PFSK-1 (cell line): ENCODE data around the gene COL25A1.

Experiments
- FOXP2 ChIP-seq: optimal IDR thresholded peaks from 2 replicates; pipeline ENCODE3; 2011; ENCODE audit warnings: borderline replicate concordance, control low read depth, inconsistent platforms; ENCODE audit not compliant: insufficient read depth; ENCODE audit errors: extremely low read length, extremely low read depth
- TAF1 ChIP-seq: IDR thresholded peaks from 2 replicates; pipeline ENCODE4 v1.6.1; 2012; ENCODE audit warnings: low read length, control low read depth, borderline replicate concordance; ENCODE audit not compliant: insufficient read depth

- no peak for TF ChIP-seq FOXP2
- TF ChIP-seq TAF1: no peak
Measured at GRCh38 chr4:109183931-109184490, 118.4 kb downstream of the COL25A1 start.
